ENCODE measurements around the gene ARHGAP26.
A peak's percentile ranks its signal among the peaks of the same experiment; 100 is the strongest.

Gene ARHGAP26

GRCh38 chr5:142753116-142753631 lies 17.0 kb upstream of the ARHGAP26 start:
- no peak for DNase-seq (ENCODE audit: low read depth)

- no peak for DNase-seq (ENCODE audit: low read depth)
Measured at GRCh38 chr5:142754031-142754430, 16.1 kb upstream of the ARHGAP26 start.

GRCh38 chr5:142756576-142756975 lies 13.6 kb upstream of the ARHGAP26 start:
- DNase-seq (ENCODE audit: low read depth), result no peak

GRCh38 chr5:142757564-142757963 lies 12.6 kb upstream of the ARHGAP26 start:
- no peak for DNase-seq (ENCODE audit: low read depth)

GRCh38 chr5:142758062-142758795 lies 11.9 kb upstream of the ARHGAP26 start:
- no peak for DNase-seq (ENCODE audit: low read depth)

GRCh38 chr5:142758796-142759145 lies 11.4 kb upstream of the ARHGAP26 start:
- DNase-seq (ENCODE audit: low read depth), result no peak

GRCh38 chr5:142763701-142764100 lies 6.5 kb upstream of the ARHGAP26 start:
- DNase-seq (ENCODE audit: low read depth), result no peak

- DNase-seq (ENCODE audit: low read depth), result no peak
Measured at GRCh38 chr5:142767178-142767577, 3.0 kb upstream of the ARHGAP26 start.

- no peak for DNase-seq (ENCODE audit: low read depth)
Measured at GRCh38 chr5:142767911-142768310, 2.3 kb upstream of the ARHGAP26 start.

GRCh38 chr5:142769251-142769792 lies 855 bp upstream of the ARHGAP26 start:
- DNase-seq (ENCODE audit: low read depth), result no peak

- peak; percentile 21 for DNase-seq (ENCODE audit: low read depth)
Measured at GRCh38 chr5:142770650-142771609, 753 bp downstream of the ARHGAP26 start.

GRCh38 chr5:142771666-142772065 lies 1.5 kb downstream of the ARHGAP26 start:
- DNase-seq (ENCODE audit: low read depth), result no peak

- no peak for DNase-seq (ENCODE audit: low read depth)
Measured at GRCh38 chr5:142772446-142773293, 2.5 kb downstream of the ARHGAP26 start.

GRCh38 chr5:142777099-142777498 lies 6.9 kb downstream of the ARHGAP26 start:
- DNase-seq (ENCODE audit: low read depth), result no peak

- DNase-seq (ENCODE audit: low read depth), result no peak
Measured at GRCh38 chr5:142777850-142778249, 7.7 kb downstream of the ARHGAP26 start.

- no peak for DNase-seq (ENCODE audit: low read depth)
Measured at GRCh38 chr5:142779163-142779840, 9.1 kb downstream of the ARHGAP26 start.

- no peak for DNase-seq (ENCODE audit: low read depth)
Measured at GRCh38 chr5:142780871-142781270, 10.7 kb downstream of the ARHGAP26 start.

- DNase-seq (ENCODE audit: low read depth), result no peak
Measured at GRCh38 chr5:142782976-142783530, 12.9 kb downstream of the ARHGAP26 start.

GRCh38 chr5:142783601-142784341 lies 13.6 kb downstream of the ARHGAP26 start:
- no peak for DNase-seq (ENCODE audit: low read depth)

- no peak for DNase-seq (ENCODE audit: low read depth)
Measured at GRCh38 chr5:142784401-142784955, 14.3 kb downstream of the ARHGAP26 start.
